Measurements from ENCODE around the gene TPRG1L.

The TPRG1L gene

GRCh38 chr1:3671371-3672180 lies 46.8 kb downstream of the TPRG1L start:
- no peak overlapping the region for H3K27ac ChIP-seq (ENCODE audit: low read length)
- H3K4me1 ChIP-seq (ENCODE audit: low read length) = no peaks in the 10 kb centered on the region; the same call in 1 of the 2 replicates
- TF ChIP-seq EZH2phosphoT487 (IDR thresholded peaks at IDR 0.05; ENCODE audit: low read length) (no peak), EZH2 (optimal IDR thresholded peaks at IDR 0.05; ENCODE audit: low read depth, low read length) (no peak), CTCF (IDR thresholded peaks at IDR 0.05; ENCODE audit: low read length) (no peak)
- no peak for DNase-seq
- no peaks in the 10 kb centered on the region for H4K20me1 ChIP-seq (ENCODE audit: insufficient read depth, low read length)
- no peak overlapping the region for H3K9ac ChIP-seq (ENCODE audit: low read length)
- H3K36me3 ChIP-seq (replicated peaks; ENCODE audit: insufficient read depth, low read length) = no peaks in the 10 kb centered on the region
- H3K27me3 ChIP-seq (replicated peaks; ENCODE audit: insufficient read depth, low read length) = no peaks in the 10 kb centered on the region
- no peaks in the 10 kb centered on the region for H3K9me3 ChIP-seq (replicated peaks; ENCODE audit: insufficient read depth, low read length)
- H3K4me3 ChIP-seq (ENCODE audit: low read length) = no peak overlapping the region
- no peak overlapping the region for H2AFZ ChIP-seq (ENCODE audit: low read length)
- no peak overlapping the region for H3K4me2 ChIP-seq (ENCODE audit: low read depth, low read length)
- H3F3A ChIP-seq (ENCODE audit: insufficient read depth, low read length) = no peaks in the 10 kb centered on the region
- no peaks in the 10 kb centered on the region for H3K9me2 ChIP-seq (replicated peaks; ENCODE audit: insufficient read depth, low read length)
- H3K79me2 ChIP-seq (ENCODE audit: low read length) = peaks cover 38% of the 10 kb centered on the region

- H3K9ac ChIP-seq (ENCODE audit: low read length) = peak overlapping the region; percentile 47; the same call in 1 of the 2 replicates
- TF ChIP-seq EZH2 (optimal IDR thresholded peaks at IDR 0.05; ENCODE audit: low read depth, low read length) (no peak), CTCF (IDR thresholded peaks at IDR 0.05; ENCODE audit: low read length) (no peak), EZH2phosphoT487 (IDR thresholded peaks at IDR 0.05; ENCODE audit: low read length) (no peak)
- no peaks in the 10 kb centered on the region for H3K36me3 ChIP-seq (replicated peaks; ENCODE audit: insufficient read depth, low read length)
- no peaks in the 10 kb centered on the region for H3K27me3 ChIP-seq (replicated peaks; ENCODE audit: insufficient read depth, low read length)
- no peaks in the 10 kb centered on the region for H4K20me1 ChIP-seq (ENCODE audit: insufficient read depth, low read length)
- no peaks in the 10 kb centered on the region for H3K9me3 ChIP-seq (replicated peaks; ENCODE audit: insufficient read depth, low read length)
- peaks cover 33% of the 10 kb centered on the region for H3K79me2 ChIP-seq (ENCODE audit: low read length)
- H3K4me2 ChIP-seq (ENCODE audit: low read depth, low read length) = peak overlapping the region; percentile 79
- no peaks in the 10 kb centered on the region for H3F3A ChIP-seq (ENCODE audit: insufficient read depth, low read length)
- no peaks in the 10 kb centered on the region; the same call in 1 of the 2 replicates for H3K4me1 ChIP-seq (ENCODE audit: low read length)
- DNase-seq = no peak
- H3K27ac ChIP-seq (ENCODE audit: low read length) = peak overlapping the region; percentile 48; the same call in 1 of the 2 replicates
- H2AFZ ChIP-seq (ENCODE audit: low read length) = peak overlapping the region; percentile 87
- H3K9me2 ChIP-seq (replicated peaks; ENCODE audit: insufficient read depth, low read length) = no peaks in the 10 kb centered on the region
- peak overlapping the region; percentile 64 for H3K4me3 ChIP-seq (ENCODE audit: low read length)
Measured at GRCh38 chr1:3672231-3672970, 47.6 kb downstream of the TPRG1L start.

- Histone ChIP-seq H3K9ac (ENCODE audit: low read length) (peak overlapping the region; percentile 47; the same call in 1 of the 2 replicates), H2AFZ (ENCODE audit: low read length) (peak overlapping the region; percentile 87), H4K20me1 (ENCODE audit: insufficient read depth, low read length) (no peaks in the 10 kb centered on the region), H3K36me3 (replicated peaks; ENCODE audit: insufficient read depth, low read length) (no peaks in the 10 kb centered on the region), H3F3A (ENCODE audit: insufficient read depth, low read length) (no peaks in the 10 kb centered on the region), H3K9me3 (replicated peaks; ENCODE audit: insufficient read depth, low read length) (no peaks in the 10 kb centered on the region), H3K4me3 (ENCODE audit: low read length) (peak overlapping the region; percentile 64), H3K79me2 (ENCODE audit: low read length) (peaks cover 31% of the 10 kb centered on the region), H3K27me3 (replicated peaks; ENCODE audit: insufficient read depth, low read length) (no peaks in the 10 kb centered on the region), H3K9me2 (replicated peaks; ENCODE audit: insufficient read depth, low read length) (no peaks in the 10 kb centered on the region), H3K4me2 (ENCODE audit: low read depth, low read length) (peak overlapping the region; percentile 79), H3K27ac (ENCODE audit: low read length) (peak overlapping the region; percentile 48; the same call in 1 of the 2 replicates), H3K4me1 (ENCODE audit: low read length) (no peaks in the 10 kb centered on the region; the same call in 1 of the 2 replicates)
- DNase-seq = no peak
- no peak for TF ChIP-seq EZH2phosphoT487 (IDR thresholded peaks at IDR 0.05; ENCODE audit: low read length)
- TF ChIP-seq EZH2 (optimal IDR thresholded peaks at IDR 0.05; ENCODE audit: low read depth, low read length) = no peak
- no peak for TF ChIP-seq CTCF (IDR thresholded peaks at IDR 0.05; ENCODE audit: low read length)
Measured at GRCh38 chr1:3672971-3673361, 48.2 kb downstream of the TPRG1L start.

Measured in MM.1S (cell line).